MV-4-11 (cell line): ENCODE data around the gene IP6K3.
A peak's percentile ranks its signal among the peaks of the same experiment; 100 is the strongest.

ENCODE experiments used
- DNase-seq: peaks from one replicate; lab custom pipeline; 2025; lab: John Stamatoyannopoulos, UW

IP6K3 gene

GRCh38 chr6:33740794-33741193, 5.9 kb downstream of the IP6K3 start:
- no peak for DNase-seq

- DNase-seq = peak; percentile 59
Observed at GRCh38 chr6:33740204-33740608, 6.5 kb downstream of the IP6K3 start.

- no peak for DNase-seq
Observed at GRCh38 chr6:33739571-33739970, 7.1 kb downstream of the IP6K3 start.

- no peak for DNase-seq
Observed at GRCh38 chr6:33738879-33739278, 7.8 kb downstream of the IP6K3 start.

- no peak for DNase-seq
Observed at GRCh38 chr6:33738153-33738552, 8.6 kb downstream of the IP6K3 start.

- no peak for DNase-seq
Observed at GRCh38 chr6:33737267-33738026, 9.3 kb downstream of the IP6K3 start.

- DNase-seq = peak; percentile 8
Observed at GRCh38 chr6:33735216-33735615, 11.5 kb downstream of the IP6K3 start.

- no peak for DNase-seq
Observed at GRCh38 chr6:33733709-33734007, 13.0 kb downstream of the IP6K3 start.

- no peak for DNase-seq
Observed at GRCh38 chr6:33732817-33733708, 13.6 kb downstream of the IP6K3 start.

- no peak for DNase-seq
Observed at GRCh38 chr6:33732385-33732784, 14.3 kb downstream of the IP6K3 start.

GRCh38 chr6:33731751-33732282, 14.9 kb downstream of the IP6K3 start:
- DNase-seq = no peak

- no peak for DNase-seq
Observed at GRCh38 chr6:33731035-33731434, 15.7 kb downstream of the IP6K3 start.

- no peak for DNase-seq
Observed at GRCh38 chr6:33730611-33731010, 16.1 kb downstream of the IP6K3 start.

- DNase-seq = no peak
Observed at GRCh38 chr6:33729059-33729458, 17.6 kb downstream of the IP6K3 start.

GRCh38 chr6:33728438-33728837, 18.3 kb downstream of the IP6K3 start:
- no peak for DNase-seq

- DNase-seq = no peak
Observed at GRCh38 chr6:33727932-33728331, 18.8 kb downstream of the IP6K3 start.

- DNase-seq = no peak
Observed at GRCh38 chr6:33727126-33727525, 19.6 kb downstream of the IP6K3 start.

GRCh38 chr6:33726696-33727095, 20.0 kb downstream of the IP6K3 start:
- no peak for DNase-seq

GRCh38 chr6:33725891-33726673, 20.6 kb downstream of the IP6K3 start:
- DNase-seq = no peak

- no peak for DNase-seq
Observed at GRCh38 chr6:33725222-33725621, 21.5 kb downstream of the IP6K3 start.

GRCh38 chr6:33724102-33725023, 22.3 kb downstream of the IP6K3 start:
- no peak for DNase-seq
